Psoas muscle (tissue), 8 donors: ENCODE measurements around the gene KLHL2. TPM values are rescaled to one million over a fixed set of nuclear protein-coding genes. Genes with fewer than 3 reads are reported as not detected.
"Not testable (repeated sequence)": the region's sequence is repeated elsewhere in the genome, so short reads cannot be mapped to it uniquely, and the experiment has no call there.

Experiments used
- ATAC-seq, 4 donors: fragments of 200-7000 bp; cut with Tn5 transposase; one replicate each; pipeline ENCODE4 v1.9.1; 2020; ENCODE audit warnings: moderate library complexity in 3 of 4, mild to moderate bottlenecking in 2 of 4
- DNase-seq, 2 donors: peaks; one replicate each; pipeline ENCODE4 v3.0.0-alpha.2; 2020
- H3K27ac ChIP-seq: fragments of 200-600 bp; one replicate; pipeline ENCODE4 v1.8.0; 2022
- H3K27me3 ChIP-seq, 3 donors: fragments of 200-600 bp in 1 of 3; one replicate each; pipeline versions ENCODE4 v1.6.1 to v1.8.0; 2013 to 2022; ENCODE audit warnings: low read length in 2 of 3, mild to moderate bottlenecking in 2 of 3, moderate library complexity in 1 of 3; ENCODE audit not compliant: insufficient read depth in 3 of 3
- H3K36me3 ChIP-seq, 2 donors: fragments of 200-600 bp in 1 of 2; one replicate each; pipeline versions ENCODE4 v1.6.1 to v1.8.0; 2013 to 2022; ENCODE audit warnings: low read depth in 1 of 2, mild to moderate bottlenecking in 1 of 2, moderate library complexity in 1 of 2; ENCODE audit not compliant: insufficient read depth in 1 of 2
- H3K4me1 ChIP-seq: fragments of 200-600 bp; one replicate; pipeline ENCODE4 v1.8.0; 2022
- H3K4me3 ChIP-seq: fragments of 200-600 bp; one replicate; pipeline ENCODE4 v1.8.0; 2022; ENCODE audit warnings: mild to moderate bottlenecking
- H3K9me3 ChIP-seq: fragments of 200-600 bp; one replicate; pipeline ENCODE4 v1.8.0; 2022
- WGBS, 3 donors: extraction: QIAGEN DNeasy Blood & Tissue Kit; methylation state at CpG; one replicate each; pipeline versions ENCODE4 v1.1.6 to v1.1.7; 2013; 5-methylcytosine and 5-hydroxymethylcytosine counted together
- intact Hi-C, 2 donors: fragments of 100-400 bp; cut with DNase I; formaldehyde crosslinking; loops; one replicate each; pipeline versions ENCODE4 v1.11.0 to v1.14.2; 2022
- polyA plus RNA-seq, 3 donors: library from polyadenylated mRNA; stranded (reverse); fragments of 200-250 nt; gene quantifications; one replicate each; pipeline ENCODE4 v1.2.3, GENCODE V29; 2013
- total RNA-seq, 4 donors: library from RNA; stranded (reverse); fragmentation: NEBNext Ultra II Directional in 2 of 4; extraction: Animal tissue kit (Norgen Biotek cat#: 25700) in 2 of 4; gene quantifications; one replicate each; pipeline versions ENCODE4 v1.2.1 to v1.2.4, GENCODE V29; 2021 to 2023
- TF ChIP-seq, protein P1 (sequence below): fragments of 200-600 bp; IDR thresholded peaks from one replicate; pipeline ENCODE4 v1.8.0; 2022; ENCODE audit warnings: antibody characterized with exemption
- donor health status: healthy with polysubstance abuse.
- donor health status: DM: no; HTN: no; CAD: no; lungs with moderate emphysema.
- donor health status: Bipolar disorder and iron deficiency.
- donor health status: healthy.
- donor health status: DM: yes; HTN: yes; CAD: no.
- donor health status: DM: no; HTN: no; CAD: no.
- donor health status: DM: no; HTN: no; CAD: no.
- donor health status: DM: yes; HTN: yes; CAD: no.

KLHL2 gene
- total and polyA plus RNA-seq, 7 donors: 3.1 to 7.8 (median 4.5) TPM

DNA sequence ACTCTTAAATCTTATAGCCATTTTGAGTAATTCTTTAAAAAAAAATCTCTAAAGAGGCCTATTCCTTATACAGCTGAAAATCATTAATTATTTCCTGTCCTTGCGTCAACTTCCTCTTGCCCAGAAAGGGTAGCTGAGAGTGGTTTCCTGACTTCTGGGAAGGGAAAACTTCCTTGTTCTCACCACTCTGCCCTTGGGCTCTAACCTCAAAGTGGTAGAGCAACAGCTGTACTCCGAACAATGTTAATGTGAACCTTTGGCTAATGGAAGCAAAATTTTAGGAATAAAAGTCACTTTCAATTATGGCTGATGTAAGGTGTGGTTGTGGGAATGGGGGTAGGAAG is 15.3 kb downstream of the KLHL2 start:
- TF ChIP-seq, protein P1, sequence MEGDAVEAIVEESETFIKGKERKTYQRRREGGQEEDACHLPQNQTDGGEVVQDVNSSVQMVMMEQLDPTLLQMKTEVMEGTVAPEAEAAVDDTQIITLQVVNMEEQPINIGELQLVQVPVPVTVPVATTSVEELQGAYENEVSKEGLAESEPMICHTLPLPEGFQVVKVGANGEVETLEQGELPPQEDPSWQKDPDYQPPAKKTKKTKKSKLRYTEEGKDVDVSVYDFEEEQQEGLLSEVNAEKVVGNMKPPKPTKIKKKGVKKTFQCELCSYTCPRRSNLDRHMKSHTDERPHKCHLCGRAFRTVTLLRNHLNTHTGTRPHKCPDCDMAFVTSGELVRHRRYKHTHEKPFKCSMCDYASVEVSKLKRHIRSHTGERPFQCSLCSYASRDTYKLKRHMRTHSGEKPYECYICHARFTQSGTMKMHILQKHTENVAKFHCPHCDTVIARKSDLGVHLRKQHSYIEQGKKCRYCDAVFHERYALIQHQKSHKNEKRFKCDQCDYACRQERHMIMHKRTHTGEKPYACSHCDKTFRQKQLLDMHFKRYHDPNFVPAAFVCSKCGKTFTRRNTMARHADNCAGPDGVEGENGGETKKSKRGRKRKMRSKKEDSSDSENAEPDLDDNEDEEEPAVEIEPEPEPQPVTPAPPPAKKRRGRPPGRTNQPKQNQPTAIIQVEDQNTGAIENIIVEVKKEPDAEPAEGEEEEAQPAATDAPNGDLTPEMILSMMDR: no peak
- intact Hi-C loops: no loop called here
- no peaks in the 10 kb centered on the region for H3K36me3 ChIP-seq
- H3K27ac ChIP-seq: no peak overlapping the region
- H3K4me3 ChIP-seq: no peak overlapping the region
- ATAC-seq (peak in 3 of 4 donors; percentile 44 to 64 (median 59)), DNase-seq (no peak)
- no peaks in the 10 kb centered on the region for H3K27me3 ChIP-seq
- H3K4me1 ChIP-seq: peaks cover 5% of the 10 kb centered on the region
- WGBS, 3 donors: 23 to 44% (median 33%) methylated on average over 2 of the region's 2 CpGs
- H3K9me3 ChIP-seq: no peaks in the 10 kb centered on the region

DNA sequence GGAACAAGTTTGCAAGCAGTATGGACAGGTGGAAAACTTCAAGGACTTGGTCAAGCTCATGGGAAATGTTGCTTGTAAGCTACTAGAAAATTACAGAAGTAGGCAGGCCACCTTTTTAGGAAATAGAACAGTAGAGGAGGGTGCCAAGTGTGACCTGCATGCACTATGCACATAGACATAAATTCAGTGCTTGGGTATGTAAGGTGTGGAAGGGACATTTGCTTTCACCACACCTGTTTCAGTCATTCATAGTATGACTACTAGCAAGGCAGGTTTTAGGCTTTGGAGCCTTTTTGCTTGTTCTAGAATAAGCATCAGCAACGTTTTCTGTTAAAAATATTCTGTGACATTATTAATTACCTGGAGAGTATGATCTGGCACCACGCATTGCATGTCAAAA is 20.0 kb downstream of the KLHL2 start:
- WGBS, 3 donors: 70 to 78% (median 71%) methylated on average over 2 of the region's 2 CpGs
- H3K36me3 ChIP-seq, intact Hi-C loops, ATAC-seq, H3K27ac ChIP-seq, H3K27me3 ChIP-seq, DNase-seq, H3K4me1 ChIP-seq, H3K9me3 ChIP-seq, H3K4me3 ChIP-seq: not testable (repeated sequence)

DNA sequence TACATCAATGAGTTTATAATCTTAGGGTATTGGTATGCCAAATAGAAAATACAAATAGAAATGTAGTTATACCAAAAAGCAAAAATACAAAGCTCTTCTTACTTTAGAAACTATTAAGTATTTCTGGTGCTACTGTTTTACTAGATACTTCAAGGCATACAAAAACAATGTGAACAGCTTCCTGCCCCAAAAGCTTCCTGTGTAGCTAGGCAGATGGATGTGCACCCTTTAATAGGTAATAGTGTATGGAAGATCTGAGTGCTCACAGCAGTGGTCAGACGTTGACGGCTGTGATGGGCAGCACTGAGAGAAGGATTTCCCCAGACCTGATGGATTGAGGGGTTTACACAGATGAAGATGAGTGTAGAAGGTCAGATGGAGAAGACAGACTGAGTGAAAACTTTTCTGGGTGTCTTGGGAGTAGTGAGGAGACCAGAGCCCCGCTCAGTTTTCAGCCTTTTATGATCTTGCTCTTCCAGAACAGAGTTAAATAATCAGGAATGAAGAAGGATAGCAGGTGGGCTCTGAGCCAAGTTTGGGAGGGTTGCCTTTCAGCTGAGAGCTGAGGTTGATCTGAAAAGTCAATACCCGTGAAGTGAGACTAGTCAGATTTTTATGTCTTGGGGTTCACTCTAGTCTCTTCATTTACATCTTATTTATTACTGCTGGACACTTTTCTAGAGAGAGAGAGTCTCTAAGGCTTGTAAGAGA is 22.3 kb downstream of the KLHL2 start:
- intact Hi-C loops, H3K9me3 ChIP-seq, H3K27ac ChIP-seq, H3K36me3 ChIP-seq, H3K27me3 ChIP-seq, H3K4me1 ChIP-seq, H3K4me3 ChIP-seq, ATAC-seq: not testable (repeated sequence)
- 61 to 75% (median 66%) methylated on average over 4 of the region's 4 CpGs for WGBS, 3 donors
- DNase-seq: peak in 1 of 2 donors; percentile 30

DNA sequence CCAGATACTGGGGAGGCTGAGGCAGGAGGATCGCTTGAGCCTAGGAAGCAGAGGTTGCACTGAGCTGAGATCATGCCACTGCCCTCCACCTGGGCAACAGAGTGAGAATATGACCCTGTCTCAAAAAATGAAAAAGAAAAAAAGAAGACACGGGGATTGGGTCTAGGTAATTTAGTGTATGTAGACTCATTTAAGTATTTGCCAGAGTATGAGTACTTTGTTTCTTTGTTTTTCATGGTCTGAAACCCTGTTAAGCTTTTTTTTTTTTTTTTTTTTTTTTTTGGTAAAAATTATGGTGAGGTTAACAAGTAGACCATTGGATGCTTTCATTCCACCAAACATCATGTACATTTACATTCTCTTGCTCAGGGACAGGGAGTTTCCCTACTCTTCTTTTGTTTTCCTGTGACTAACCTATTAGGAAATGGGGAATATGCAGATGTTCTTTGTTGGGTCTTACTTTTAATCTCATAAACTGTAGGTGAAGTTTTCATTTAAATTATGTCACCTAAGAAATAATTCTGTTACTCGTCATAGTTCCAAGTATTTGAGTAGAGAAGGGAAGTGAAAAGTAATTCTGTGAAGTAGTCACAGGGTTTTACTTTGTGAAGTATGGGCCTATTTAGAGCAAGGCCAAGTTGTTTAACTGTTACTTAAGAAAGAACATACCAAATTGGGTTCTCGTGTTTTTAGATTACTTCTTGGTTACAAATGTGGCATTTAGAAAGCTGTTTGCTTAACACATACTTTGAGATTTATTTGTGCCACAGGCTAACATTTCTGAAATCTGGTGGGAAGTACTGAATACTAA is 25.5 kb downstream of the KLHL2 start:
- H3K4me3 ChIP-seq, ATAC-seq, H3K9me3 ChIP-seq, intact Hi-C loops, H3K36me3 ChIP-seq, H3K4me1 ChIP-seq, H3K27me3 ChIP-seq, H3K27ac ChIP-seq, DNase-seq: not testable (repeated sequence)
- 85 to 89% (median 87%) methylated on average over 4 of the region's 4 CpGs for WGBS, 3 donors

DNA sequence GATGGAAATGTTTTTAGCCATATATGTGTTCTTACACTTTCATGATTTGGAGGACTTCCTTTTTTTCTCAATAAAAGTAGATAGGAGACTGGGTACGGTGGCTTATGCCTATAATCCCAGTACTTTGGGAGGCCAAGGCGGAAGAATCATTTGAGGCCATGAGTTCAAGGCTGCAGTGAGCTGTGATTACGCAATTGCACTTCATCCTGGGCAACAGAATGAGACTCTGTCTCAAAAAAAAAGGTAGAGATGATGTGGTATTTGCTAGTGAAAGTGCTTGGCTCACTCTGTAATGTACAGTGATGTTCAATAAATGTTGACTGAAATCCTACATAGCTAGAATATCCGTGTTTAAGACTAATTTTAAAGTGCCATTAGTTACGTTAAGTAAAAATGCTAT is 27.4 kb downstream of the KLHL2 start:
- TF ChIP-seq, protein P1: no peak
- WGBS, 3 donors: 91 to 96% (median 94%) methylated on average over 5 of the region's 5 CpGs
- no peak for ATAC-seq
- Histone ChIP-seq H3K36me3 (no peaks in the 10 kb centered on the region), H3K4me3 (no peak overlapping the region), H3K27me3 (no peaks in the 10 kb centered on the region), H3K4me1 (no peaks in the 10 kb centered on the region), H3K27ac (no peak overlapping the region), H3K9me3 (no peaks in the 10 kb centered on the region)
- DNase-seq: no peak
- intact Hi-C loops: no loop called here

DNA sequence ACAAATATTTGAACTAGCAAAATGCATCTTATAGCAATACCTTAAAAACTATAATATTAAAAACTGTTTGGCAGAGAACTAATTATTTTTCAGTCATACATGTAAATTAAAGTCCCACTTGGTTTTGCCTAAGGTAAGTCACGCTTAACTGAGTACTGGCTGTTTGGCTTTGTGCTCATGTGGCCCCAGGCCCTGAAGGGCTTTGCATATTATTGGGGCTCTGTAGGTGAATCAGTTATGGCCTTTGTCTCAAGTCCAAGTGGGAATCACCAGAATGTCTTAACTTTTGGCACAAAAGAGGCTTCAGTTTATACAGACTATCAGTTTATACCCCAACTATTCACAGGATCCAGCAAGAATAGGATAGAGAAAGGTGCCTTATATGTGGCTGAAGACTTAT is 29.5 kb downstream of the KLHL2 start:
- no CpG with 5 or more reads among the region's 1 CpG for WGBS, 3 donors
- ATAC-seq, H3K27ac ChIP-seq, H3K4me1 ChIP-seq, DNase-seq, H3K9me3 ChIP-seq, intact Hi-C loops, H3K36me3 ChIP-seq, H3K4me3 ChIP-seq, H3K27me3 ChIP-seq: not testable (repeated sequence)

DNA sequence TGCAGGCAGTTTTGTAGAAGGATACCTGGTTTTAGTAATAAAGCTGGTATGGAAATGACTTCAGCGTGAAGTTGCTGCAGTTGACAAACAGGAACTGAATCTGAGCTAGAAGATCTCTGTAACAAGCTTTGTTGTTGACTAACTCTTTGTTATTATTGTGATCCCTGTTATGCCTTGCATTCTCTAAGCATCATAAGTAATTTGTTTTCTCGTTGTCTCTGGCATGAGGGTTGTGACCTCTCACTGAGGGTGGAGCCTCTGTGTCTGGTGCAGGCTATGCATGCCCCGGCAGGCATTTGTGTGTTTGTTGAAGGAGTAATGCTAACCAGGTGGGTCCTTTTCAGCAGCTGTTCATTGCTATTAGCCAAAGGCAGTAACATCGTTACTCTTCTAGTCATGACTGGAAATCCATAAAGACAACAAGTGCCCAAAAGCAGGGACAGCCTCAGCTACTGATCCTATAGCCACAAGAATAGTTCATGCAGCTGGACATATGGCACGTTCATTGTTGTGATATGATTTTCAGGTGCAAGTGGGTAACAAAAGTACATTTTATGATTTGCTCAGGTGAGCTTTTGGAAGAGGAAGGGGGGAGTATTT is 30.8 kb downstream of the KLHL2 start:
- H3K9me3 ChIP-seq, H3K4me3 ChIP-seq, ATAC-seq: not testable (repeated sequence)

DNA sequence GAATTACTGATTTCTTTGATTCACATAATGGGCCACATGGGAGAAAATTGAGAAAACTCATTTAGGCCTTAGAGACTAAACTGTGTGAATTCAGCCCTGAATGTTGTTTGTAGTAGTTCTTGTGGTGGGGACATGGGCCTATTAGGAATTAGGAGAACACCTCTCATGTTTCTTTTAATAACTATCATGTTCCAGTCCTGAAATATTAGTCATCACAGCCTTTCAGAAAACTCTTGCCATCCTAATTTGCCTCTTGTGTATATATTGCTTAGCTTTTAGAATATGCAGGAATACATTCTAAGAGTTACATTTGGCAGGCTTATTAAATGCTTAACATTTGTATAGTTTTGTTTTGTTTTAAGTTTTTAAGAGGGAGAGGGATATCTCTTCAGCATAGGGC is 33.4 kb downstream of the KLHL2 start:
- DNase-seq, H3K4me3 ChIP-seq, intact Hi-C loops, H3K27me3 ChIP-seq, ATAC-seq, H3K27ac ChIP-seq, H3K9me3 ChIP-seq, H3K36me3 ChIP-seq, H3K4me1 ChIP-seq: not testable (repeated sequence)

More for the DNA sequence above, 30.8 kb downstream of the KLHL2 start:
- intact Hi-C loops, H3K27me3 ChIP-seq, DNase-seq, H3K36me3 ChIP-seq, H3K27ac ChIP-seq, H3K4me1 ChIP-seq: not testable (repeated sequence)
- 51 to 60% (median 56%) methylated on average over 5 of the region's 5 CpGs for WGBS, 3 donors

DNA sequence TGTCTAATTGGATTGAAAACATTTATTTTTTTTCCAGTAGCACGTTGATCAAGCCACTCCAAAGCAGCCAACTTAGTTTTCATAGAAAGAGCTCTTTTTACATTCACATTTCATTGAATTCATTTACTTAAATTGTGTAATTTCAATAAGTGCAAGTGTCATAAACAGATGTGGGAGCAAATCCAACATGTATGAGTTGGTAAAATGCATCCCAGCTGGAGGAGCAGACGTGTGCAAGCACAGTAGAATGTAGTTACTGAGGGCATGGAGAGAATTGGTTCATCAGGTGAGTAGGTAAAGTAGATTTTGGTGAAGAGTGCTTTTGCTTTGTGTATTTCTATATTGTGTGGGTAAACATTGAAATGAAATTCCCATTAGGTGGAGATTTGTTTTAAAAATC is 36.8 kb downstream of the KLHL2 start:
- ATAC-seq, H3K9me3 ChIP-seq, H3K27me3 ChIP-seq, H3K4me1 ChIP-seq, H3K4me3 ChIP-seq, H3K27ac ChIP-seq, DNase-seq, intact Hi-C loops, H3K36me3 ChIP-seq: not testable (repeated sequence)
- 43 to 69% (median 54%) methylated on average over 2 of the region's 2 CpGs for WGBS, 3 donors
